ENCODE results near the gene ADAM19. TPM values are rescaled to one million over a fixed set of nuclear protein-coding genes. Genes with fewer than 3 reads are reported as not detected.
A peak's percentile ranks its signal among the peaks of the same experiment; 100 is the strongest.

ADAM19 gene
- total RNA-seq, 2 experiments from 2014 or later = 24.2 to 103 TPM

DNA sequence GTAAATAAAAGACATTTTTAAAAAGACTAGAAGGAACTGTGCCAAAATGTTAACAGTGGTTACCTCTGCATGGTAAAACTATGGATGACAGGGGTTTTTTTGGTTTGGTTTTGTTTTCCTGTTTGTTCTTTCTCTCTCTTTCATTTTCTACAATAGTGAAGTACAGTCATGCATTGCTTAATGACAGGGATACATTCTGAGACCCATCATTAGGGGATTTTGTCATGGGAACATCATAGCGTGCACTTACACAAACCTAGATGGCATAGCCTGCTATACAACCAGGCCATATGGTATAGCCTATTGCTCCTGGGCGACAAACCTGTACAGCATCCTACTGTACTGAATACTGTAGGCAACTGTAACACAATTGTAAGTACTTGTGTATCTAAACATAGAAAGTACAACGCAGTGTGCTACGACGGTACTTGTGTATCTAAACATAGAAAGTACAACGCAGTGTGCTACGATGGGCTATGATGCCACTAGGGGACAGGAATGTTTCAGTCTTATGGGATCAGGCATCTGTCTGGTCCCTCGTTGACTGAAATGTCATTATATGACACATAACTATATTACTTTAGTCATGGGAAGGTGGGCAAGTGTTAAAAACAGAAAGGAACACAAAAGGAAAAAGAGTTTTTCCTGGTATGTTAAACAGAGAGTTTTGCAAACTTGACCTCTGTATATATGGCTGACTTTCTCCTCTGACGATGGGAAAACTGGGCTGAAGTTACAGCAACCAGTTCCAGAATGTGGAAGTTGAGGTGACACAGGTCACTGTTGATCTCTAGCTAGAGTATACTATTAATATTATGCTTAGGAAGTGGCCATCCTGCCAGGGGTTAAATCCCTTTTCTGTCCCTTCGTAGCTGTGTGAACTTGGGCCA, 7.4 kb upstream of the ADAM19 start:
- no peak for TF ChIP-seq EZH2phosphoT487 (IDR thresholded peaks at IDR 0.05; ENCODE audit: borderline replicate concordance, low read depth, low read length)
- TF ChIP-seq, protein P1, sequence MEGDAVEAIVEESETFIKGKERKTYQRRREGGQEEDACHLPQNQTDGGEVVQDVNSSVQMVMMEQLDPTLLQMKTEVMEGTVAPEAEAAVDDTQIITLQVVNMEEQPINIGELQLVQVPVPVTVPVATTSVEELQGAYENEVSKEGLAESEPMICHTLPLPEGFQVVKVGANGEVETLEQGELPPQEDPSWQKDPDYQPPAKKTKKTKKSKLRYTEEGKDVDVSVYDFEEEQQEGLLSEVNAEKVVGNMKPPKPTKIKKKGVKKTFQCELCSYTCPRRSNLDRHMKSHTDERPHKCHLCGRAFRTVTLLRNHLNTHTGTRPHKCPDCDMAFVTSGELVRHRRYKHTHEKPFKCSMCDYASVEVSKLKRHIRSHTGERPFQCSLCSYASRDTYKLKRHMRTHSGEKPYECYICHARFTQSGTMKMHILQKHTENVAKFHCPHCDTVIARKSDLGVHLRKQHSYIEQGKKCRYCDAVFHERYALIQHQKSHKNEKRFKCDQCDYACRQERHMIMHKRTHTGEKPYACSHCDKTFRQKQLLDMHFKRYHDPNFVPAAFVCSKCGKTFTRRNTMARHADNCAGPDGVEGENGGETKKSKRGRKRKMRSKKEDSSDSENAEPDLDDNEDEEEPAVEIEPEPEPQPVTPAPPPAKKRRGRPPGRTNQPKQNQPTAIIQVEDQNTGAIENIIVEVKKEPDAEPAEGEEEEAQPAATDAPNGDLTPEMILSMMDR (conservative IDR thresholded peaks at IDR 0.05; ENCODE audit: low read length) = peak; percentile 21; the same call in 1 of the 2 replicates
- no peak overlapping the region for H3K4me3 ChIP-seq (ENCODE audit: low read depth, low read length, poor library complexity, severe bottlenecking)
- H3K27ac ChIP-seq (ENCODE audit: low read depth, low read length, poor library complexity, severe bottlenecking) = no peak overlapping the region
- H3K36me3 ChIP-seq (ENCODE audit: insufficient read depth, low read length) = no peaks in the 10 kb centered on the region
- H3K4me1 ChIP-seq (ENCODE audit: insufficient read depth, low read length, poor library complexity, severe bottlenecking) = peaks cover 4% of the 10 kb centered on the region
- H2AFZ ChIP-seq (ENCODE audit: low read length) = no peak overlapping the region
- intact Hi-C loops (cut with micrococcal nuclease; ENCODE audit: unreplicated experiment) = no loop called here
- no peak overlapping the region for H3K4me2 ChIP-seq (ENCODE audit: low read length)
- no peaks in the 10 kb centered on the region for H4K20me1 ChIP-seq (ENCODE audit: insufficient read depth, low read length)
- no peak for DNase-seq (ENCODE audit: low spot score)
- H3K9me2 ChIP-seq (ENCODE audit: insufficient read depth, low read length) = no peaks in the 10 kb centered on the region
- POLR2A ChIA-PET = interaction anchor here (0.6 kb wide), 2 partner anchors 246 to 683 kb away, joined by 4 to 5 read pairs; no protein-coding TSS in a partner anchor
- no peaks in the 10 kb centered on the region for H3K79me2 ChIP-seq (ENCODE audit: insufficient read depth, low read depth, low read length)
- no peaks in the 10 kb centered on the region for H3K9me3 ChIP-seq (ENCODE audit: low read length)
- BruUV-seq (replicated peaks) = no TSS peak
- CTCF ChIA-PET (ENCODE audit: unreplicated experiment) = interaction anchor here (0.7 kb wide), 1 partner anchor 10 kb away, joined by 3 read pairs; no protein-coding TSS in a partner anchor

DNA sequence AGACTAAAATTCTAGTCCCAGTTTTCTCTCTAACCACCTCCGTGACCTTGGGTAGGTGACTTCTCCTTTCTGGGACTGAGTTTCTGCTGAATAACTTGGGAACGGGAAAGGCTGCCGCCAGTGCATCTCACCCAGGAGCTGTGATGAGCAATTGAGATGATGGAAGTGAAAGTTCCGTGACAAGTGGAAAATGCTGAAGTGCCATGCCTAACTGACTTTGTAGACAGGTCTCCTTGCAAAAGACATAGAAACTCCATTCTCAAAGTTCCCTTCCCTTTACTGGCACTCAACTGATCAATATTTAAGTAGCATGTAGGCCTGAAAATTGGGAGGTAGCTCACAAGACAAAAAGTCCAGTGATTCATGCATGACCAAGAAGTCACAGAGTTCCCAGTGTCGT, 6.3 kb upstream of the ADAM19 start:
- H3K9me2 ChIP-seq (ENCODE audit: insufficient read depth, low read length) = no peaks in the 10 kb centered on the region
- H2AFZ ChIP-seq (ENCODE audit: low read length) = no peak overlapping the region
- peaks cover 9% of the 10 kb centered on the region for H3K4me1 ChIP-seq (ENCODE audit: insufficient read depth, low read length, poor library complexity, severe bottlenecking)
- H3K4me3 ChIP-seq (ENCODE audit: low read depth, low read length, poor library complexity, severe bottlenecking) = no peak overlapping the region
- ChIA-PET POLR2A (interaction anchor here (0.6 to 1.5 kb wide), 2 partner anchors 9 to 247 kb away, joined by 4 to 10 read pairs; no protein-coding TSS in a partner anchor), CTCF (ENCODE audit: unreplicated experiment) (no interaction called here)
- no peak for TF ChIP-seq EZH2phosphoT487 (IDR thresholded peaks at IDR 0.05; ENCODE audit: borderline replicate concordance, low read depth, low read length)
- TF ChIP-seq, protein P1 (conservative IDR thresholded peaks at IDR 0.05; ENCODE audit: low read length) = no peak
- no peak overlapping the region for H3K4me2 ChIP-seq (ENCODE audit: low read length)
- H3K36me3 ChIP-seq (ENCODE audit: insufficient read depth, low read length) = no peaks in the 10 kb centered on the region
- no TSS peak for BruUV-seq (replicated peaks)
- DNase-seq (ENCODE audit: low spot score) = no peak
- intact Hi-C loops (cut with micrococcal nuclease; ENCODE audit: unreplicated experiment) = no loop called here
- no peak overlapping the region for H3K27ac ChIP-seq (ENCODE audit: low read depth, low read length, poor library complexity, severe bottlenecking)
- no peaks in the 10 kb centered on the region for H3K9me3 ChIP-seq (ENCODE audit: low read length)
- H3K79me2 ChIP-seq (ENCODE audit: insufficient read depth, low read depth, low read length) = no peaks in the 10 kb centered on the region
- no peaks in the 10 kb centered on the region for H4K20me1 ChIP-seq (ENCODE audit: insufficient read depth, low read length)
